GM19240 (cell line): ENCODE data around the gene ATP2A3.

Experiments used
- DNase-seq: peaks from one replicate; pipeline ENCODE4 v3.0.0; 2011; ENCODE audit warnings: low spot score; ENCODE audit not compliant: insufficient read length

ATP2A3 gene

GRCh38 chr17:3928406-3928805 lies 35.8 kb downstream of the ATP2A3 start:
- DNase-seq: no peak

GRCh38 chr17:3927628-3928340 lies 36.5 kb downstream of the ATP2A3 start:
- no peak for DNase-seq

GRCh38 chr17:3926860-3927627 lies 37.2 kb downstream of the ATP2A3 start:
- no peak for DNase-seq

GRCh38 chr17:3925684-3926485 lies 38.4 kb downstream of the ATP2A3 start:
- no peak for DNase-seq

GRCh38 chr17:3924512-3925350 lies 39.5 kb downstream of the ATP2A3 start:
- DNase-seq: no peak

GRCh38 chr17:3923466-3924190 lies 40.6 kb downstream of the ATP2A3 start:
- no peak for DNase-seq

- DNase-seq: no peak
Observed at GRCh38 chr17:3922765-3923164, 41.5 kb downstream of the ATP2A3 start.

- DNase-seq: no peak
Observed at GRCh38 chr17:3921502-3922319, 42.5 kb downstream of the ATP2A3 start.

- DNase-seq: no peak
Observed at GRCh38 chr17:3921006-3921405, 43.2 kb downstream of the ATP2A3 start.

- no peak for DNase-seq
Observed at GRCh38 chr17:3919123-3919624, 45.1 kb downstream of the ATP2A3 start.

GRCh38 chr17:3918372-3919122 lies 45.7 kb downstream of the ATP2A3 start:
- no peak for DNase-seq

GRCh38 chr17:3917391-3917931 lies 46.8 kb downstream of the ATP2A3 start:
- DNase-seq: no peak

- no peak for DNase-seq
Observed at GRCh38 chr17:3916825-3917224, 47.4 kb downstream of the ATP2A3 start.

- no peak for DNase-seq
Observed at GRCh38 chr17:3915995-3916696, 48.1 kb downstream of the ATP2A3 start, which contains the start of gene P2RX1. TSS of gene P2RX1 (minus strand) at chr17:3916465. CDS start at chr17:3916225, 240 bp downstream.

- no peak for DNase-seq
Observed at GRCh38 chr17:3915581-3915994, 48.6 kb downstream of the ATP2A3 start.

GRCh38 chr17:3914312-3914670 lies 49.9 kb downstream of the ATP2A3 start:
- peak; percentile 65 for DNase-seq

GRCh38 chr17:3913531-3914311 lies 50.5 kb downstream of the ATP2A3 start:
- DNase-seq: peak; percentile 89
